ENCODE results near the gene DBF4. TPM values are rescaled to one million over a fixed set of nuclear protein-coding genes. Genes with fewer than 3 reads are reported as not detected.
"Not testable (repeated sequence)": the region's sequence is repeated elsewhere in the genome, so short reads cannot be mapped to it uniquely, and the experiment has no call there.

The DBF4 gene
- total RNA-seq, 1 experiment from 2014 or later = 70.7 TPM

- Histone ChIP-seq H3K4me3 (ENCODE audit: low read length) (no peak overlapping the region), H3K27me3 (ENCODE audit: low read length) (no peaks in the 10 kb centered on the region), H3K9ac (ENCODE audit: low read length) (no peak overlapping the region), H3K4me2 (ENCODE audit: low read depth, low read length, poor library complexity, severe bottlenecking) (no peak overlapping the region), H2AFZ (ENCODE audit: low read length) (no peak overlapping the region), H3K9me3 (ENCODE audit: low read length) (no peaks in the 10 kb centered on the region), H3K4me1 (ENCODE audit: low read length) (no peaks in the 10 kb centered on the region), H3K36me3 (ENCODE audit: insufficient read depth, low read length) (peaks cover 82% of the 10 kb centered on the region; the same call in 1 of the 2 replicates), H3K9me2 (replicated peaks; ENCODE audit: insufficient read depth, low read length) (no peaks in the 10 kb centered on the region), H3K79me2 (ENCODE audit: low read length) (peaks cover 59% of the 10 kb centered on the region), H3K27ac (ENCODE audit: low read length) (no peak overlapping the region), H4K20me1 (ENCODE audit: insufficient read depth, low read depth, low read length) (no peaks in the 10 kb centered on the region; the same call in 1 of the 2 replicates)
- DNase-seq = no peak
Measured at GRCh38 chr7:87895363-87895762, 19.1 kb downstream of the DBF4 start.

DNA sequence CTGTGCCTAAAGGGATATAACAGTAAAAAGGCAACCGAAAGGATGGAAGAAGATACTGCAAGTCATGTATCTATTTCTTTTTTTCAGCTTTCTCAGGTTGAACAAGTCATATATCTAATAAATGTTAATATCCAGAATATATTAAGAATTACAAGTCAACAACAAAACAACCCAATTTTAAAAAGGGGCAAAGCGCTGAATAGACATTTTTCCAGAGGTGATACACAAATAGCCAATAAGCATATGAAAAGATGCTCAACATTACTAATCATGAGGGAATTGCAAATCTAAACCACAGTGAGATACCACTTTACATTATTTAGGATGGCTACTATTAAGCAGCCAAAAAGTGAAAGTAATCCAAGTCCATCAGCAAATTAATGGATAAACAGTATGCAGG, 23.0 kb downstream of the DBF4 start:
- Histone ChIP-seq H3K4me1 (ENCODE audit: low read length) (no peaks in the 10 kb centered on the region), H3K9ac (ENCODE audit: low read length) (no peak overlapping the region), H4K20me1 (ENCODE audit: insufficient read depth, low read depth, low read length) (no peaks in the 10 kb centered on the region; the same call in 1 of the 2 replicates), H3K79me2 (ENCODE audit: low read length) (peaks cover 24% of the 10 kb centered on the region), H3K27me3 (ENCODE audit: low read length) (no peaks in the 10 kb centered on the region), H3K36me3 (ENCODE audit: insufficient read depth, low read length) (peaks cover 88% of the 10 kb centered on the region), H3K27ac (ENCODE audit: low read length) (no peak overlapping the region), H3K4me2 (ENCODE audit: low read depth, low read length, poor library complexity, severe bottlenecking) (no peak overlapping the region), H3K9me3 (ENCODE audit: low read length) (no peaks in the 10 kb centered on the region), H2AFZ (ENCODE audit: low read length) (no peak overlapping the region), H3K4me3 (ENCODE audit: low read length) (no peak overlapping the region), H3K9me2 (replicated peaks; ENCODE audit: insufficient read depth, low read length) (no peaks in the 10 kb centered on the region)
- no peak for DNase-seq

- not testable (repeated sequence) for H3K79me2 ChIP-seq (ENCODE audit: low read length); H4K20me1 ChIP-seq (ENCODE audit: insufficient read depth, low read depth, low read length); H3K4me2 ChIP-seq (ENCODE audit: low read depth, low read length, poor library complexity, severe bottlenecking); H3K27ac ChIP-seq (ENCODE audit: low read length); H3K9ac ChIP-seq (ENCODE audit: low read length); H2AFZ ChIP-seq (ENCODE audit: low read length); H3K27me3 ChIP-seq (ENCODE audit: low read length); H3K4me3 ChIP-seq (ENCODE audit: low read length); H3K9me2 ChIP-seq (replicated peaks; ENCODE audit: insufficient read depth, low read length); H3K9me3 ChIP-seq (ENCODE audit: low read length); H3K4me1 ChIP-seq (ENCODE audit: low read length); DNase-seq
- peaks cover 39% of the 10 kb centered on the region for H3K36me3 ChIP-seq (ENCODE audit: insufficient read depth, low read length)
Measured at GRCh38 chr7:87907136-87907906, 31.0 kb downstream of the DBF4 start.

- not testable (repeated sequence) for DNase-seq; H3K9me3 ChIP-seq (ENCODE audit: low read length); H3K27me3 ChIP-seq (ENCODE audit: low read length); H3K4me2 ChIP-seq (ENCODE audit: low read depth, low read length, poor library complexity, severe bottlenecking); H3K9me2 ChIP-seq (replicated peaks; ENCODE audit: insufficient read depth, low read length); H4K20me1 ChIP-seq (ENCODE audit: insufficient read depth, low read depth, low read length); H3K79me2 ChIP-seq (ENCODE audit: low read length); H3K4me3 ChIP-seq (ENCODE audit: low read length); H3K27ac ChIP-seq (ENCODE audit: low read length); H3K9ac ChIP-seq (ENCODE audit: low read length); H3K4me1 ChIP-seq (ENCODE audit: low read length); H2AFZ ChIP-seq (ENCODE audit: low read length)
- peaks cover 29% of the 10 kb centered on the region for H3K36me3 ChIP-seq (ENCODE audit: insufficient read depth, low read length)
Measured at GRCh38 chr7:87908814-87909213, 32.5 kb downstream of the DBF4 start.

DNA sequence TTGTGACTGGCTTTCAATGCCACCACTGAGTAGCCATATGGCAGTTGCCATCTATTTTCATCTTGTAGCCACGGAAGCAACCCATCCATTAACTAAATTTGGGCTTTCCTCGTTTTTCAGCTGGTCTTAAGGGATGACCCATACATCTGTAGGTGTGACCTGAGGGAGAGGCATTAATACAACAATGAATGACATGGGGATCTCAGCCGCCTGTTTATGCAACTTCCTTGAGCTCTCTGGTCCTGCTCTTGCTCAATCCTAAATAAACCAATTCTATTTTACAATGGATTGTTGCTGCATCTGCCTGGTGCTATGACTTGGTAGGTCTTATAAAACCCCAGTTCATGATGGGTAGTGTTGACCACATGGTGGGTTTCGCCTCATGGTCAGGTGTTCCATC, 35.8 kb downstream of the DBF4 start:
- Histone ChIP-seq H3K4me1 (ENCODE audit: low read length) (no peaks in the 10 kb centered on the region), H3K36me3 (ENCODE audit: insufficient read depth, low read length) (peaks cover 5% of the 10 kb centered on the region; the same call in 1 of the 2 replicates), H3K27ac (ENCODE audit: low read length) (no peak overlapping the region), H3K4me3 (ENCODE audit: low read length) (no peak overlapping the region), H3K9me2 (replicated peaks; ENCODE audit: insufficient read depth, low read length) (no peaks in the 10 kb centered on the region), H3K79me2 (ENCODE audit: low read length) (no peaks in the 10 kb centered on the region), H3K9ac (ENCODE audit: low read length) (no peak overlapping the region), H2AFZ (ENCODE audit: low read length) (no peak overlapping the region), H3K4me2 (ENCODE audit: low read depth, low read length, poor library complexity, severe bottlenecking) (no peak overlapping the region), H4K20me1 (ENCODE audit: insufficient read depth, low read depth, low read length) (no peaks in the 10 kb centered on the region), H3K27me3 (ENCODE audit: low read length) (no peaks in the 10 kb centered on the region), H3K9me3 (ENCODE audit: low read length) (no peaks in the 10 kb centered on the region)
- no peak for DNase-seq

GRCh38 chr7:87918740-87919139, 42.4 kb downstream of the DBF4 start:
- no peak overlapping the region for H3K9ac ChIP-seq (ENCODE audit: low read length)
- no peaks in the 10 kb centered on the region for H3K4me1 ChIP-seq (ENCODE audit: low read length)
- no peak overlapping the region for H3K27ac ChIP-seq (ENCODE audit: low read length)
- no peak overlapping the region for H2AFZ ChIP-seq (ENCODE audit: low read length)
- H4K20me1 ChIP-seq (ENCODE audit: insufficient read depth, low read depth, low read length) = no peaks in the 10 kb centered on the region
- H3K79me2 ChIP-seq (ENCODE audit: low read length) = no peaks in the 10 kb centered on the region
- H3K9me2 ChIP-seq (replicated peaks; ENCODE audit: insufficient read depth, low read length) = no peaks in the 10 kb centered on the region
- H3K27me3 ChIP-seq (ENCODE audit: low read length) = no peaks in the 10 kb centered on the region
- H3K36me3 ChIP-seq (ENCODE audit: insufficient read depth, low read length) = no peaks in the 10 kb centered on the region
- H3K4me3 ChIP-seq (ENCODE audit: low read length) = no peak overlapping the region
- H3K9me3 ChIP-seq (ENCODE audit: low read length) = no peaks in the 10 kb centered on the region
- no peak for DNase-seq
- no peak overlapping the region for H3K4me2 ChIP-seq (ENCODE audit: low read depth, low read length, poor library complexity, severe bottlenecking)

- no peaks in the 10 kb centered on the region for H3K9me2 ChIP-seq (replicated peaks; ENCODE audit: insufficient read depth, low read length)
- H3K36me3 ChIP-seq (ENCODE audit: insufficient read depth, low read length) = no peaks in the 10 kb centered on the region
- no peaks in the 10 kb centered on the region for H3K4me1 ChIP-seq (ENCODE audit: low read length)
- H2AFZ ChIP-seq (ENCODE audit: low read length) = no peak overlapping the region
- no peaks in the 10 kb centered on the region for H3K27me3 ChIP-seq (ENCODE audit: low read length)
- H3K27ac ChIP-seq (ENCODE audit: low read length) = no peak overlapping the region
- no peak overlapping the region for H3K4me3 ChIP-seq (ENCODE audit: low read length)
- H3K9me3 ChIP-seq (ENCODE audit: low read length) = no peaks in the 10 kb centered on the region
- no peak overlapping the region for H3K4me2 ChIP-seq (ENCODE audit: low read depth, low read length, poor library complexity, severe bottlenecking)
- DNase-seq = no peak
- no peak overlapping the region for H3K9ac ChIP-seq (ENCODE audit: low read length)
- H4K20me1 ChIP-seq (ENCODE audit: insufficient read depth, low read depth, low read length) = no peaks in the 10 kb centered on the region
- H3K79me2 ChIP-seq (ENCODE audit: low read length) = no peaks in the 10 kb centered on the region
Measured at GRCh38 chr7:87919875-87920274, 43.6 kb downstream of the DBF4 start.

GRCh38 chr7:87920578-87920977, 44.3 kb downstream of the DBF4 start:
- H3K27ac ChIP-seq (ENCODE audit: low read length) = no peak overlapping the region
- no peak overlapping the region for H3K9ac ChIP-seq (ENCODE audit: low read length)
- no peaks in the 10 kb centered on the region for H3K27me3 ChIP-seq (ENCODE audit: low read length)
- H3K4me2 ChIP-seq (ENCODE audit: low read depth, low read length, poor library complexity, severe bottlenecking) = no peak overlapping the region
- H3K36me3 ChIP-seq (ENCODE audit: insufficient read depth, low read length) = no peaks in the 10 kb centered on the region
- no peaks in the 10 kb centered on the region for H4K20me1 ChIP-seq (ENCODE audit: insufficient read depth, low read depth, low read length)
- H3K79me2 ChIP-seq (ENCODE audit: low read length) = no peaks in the 10 kb centered on the region
- no peak overlapping the region for H2AFZ ChIP-seq (ENCODE audit: low read length)
- DNase-seq = no peak
- H3K4me1 ChIP-seq (ENCODE audit: low read length) = no peaks in the 10 kb centered on the region
- H3K4me3 ChIP-seq (ENCODE audit: low read length) = no peak overlapping the region
- no peaks in the 10 kb centered on the region for H3K9me3 ChIP-seq (ENCODE audit: low read length)
- H3K9me2 ChIP-seq (replicated peaks; ENCODE audit: insufficient read depth, low read length) = no peaks in the 10 kb centered on the region
